Stomach (tissue), 9 donors: ENCODE measurements around the gene KIFC3. TPM values are rescaled to one million over a fixed set of nuclear protein-coding genes. Genes with fewer than 3 reads are reported as not detected.

Source experiments
- DNase-seq, 2 donors: peaks; one replicate each; pipeline versions ENCODE4 v3.0.0 to v3.0.0-alpha.2; 2013 to 2019
- H3K27ac ChIP-seq, 5 donors: fragments of 200-600 bp in 4 of 5; sonication (generic) in 4 of 5; one replicate each; pipeline ENCODE4 v1.5.1; 2013 to 2019; ENCODE audit warnings: mild to moderate bottlenecking in 1 of 5, moderate library complexity in 1 of 5
- H3K27me3 ChIP-seq, 3 donors: fragments of 200-600 bp; sonication (generic); one replicate each; pipeline ENCODE4 v1.5.1; 2017 to 2019; ENCODE audit warnings: mixed run types in 1 of 3
- H3K36me3 ChIP-seq, 4 donors: fragments of 200-600 bp; sonication (generic); 1 replicate in 3 of 4; 2 replicates in 1 of 4; pipeline ENCODE4 v1.5.1; 2016 to 2019
- H3K4me1 ChIP-seq, 4 donors: fragments of 200-600 bp; sonication (generic); one replicate each; pipeline ENCODE4 v1.5.1; 2016 to 2019
- H3K4me3 ChIP-seq, 4 donors: fragments of 200-600 bp; sonication (generic) in 3 of 4; one replicate each; pipeline ENCODE4 v1.5.1; 2016 to 2019; ENCODE audit warnings: mild to moderate bottlenecking in 1 of 4
- H3K9me3 ChIP-seq, 4 donors: fragments of 200-600 bp; sonication (generic); one replicate each; pipeline ENCODE4 v1.5.1; 2016 to 2019
- EP300 ChIP-seq: sonication (generic); formaldehyde crosslinking; IDR thresholded peaks from one replicate; pipeline ENCODE4 v1.6.1; 2017; ENCODE audit warnings: antibody characterized with exemption
- POLR2A ChIP-seq, 4 donors: fragments of 450-650 bp; IDR thresholded peaks; one replicate each; pipeline ENCODE4 v1.6.1; 2016; ENCODE audit warnings: antibody characterized with exemption in 4 of 4, control low read depth in 2 of 4, mild to moderate bottlenecking in 1 of 4, moderate library complexity in 1 of 4
- POLR2AphosphoS5 ChIP-seq, 3 donors: sonication (generic); formaldehyde crosslinking; IDR thresholded peaks; one replicate each; pipeline ENCODE4 v1.6.1; 2016; ENCODE audit warnings: antibody characterized with exemption in 3 of 3
- WGBS, 5 donors: extraction: QIAGEN DNeasy Blood & Tissue Kit in 3 of 5; methylation state at CpG; one replicate each; pipeline versions ENCODE4 v1.1.5 to v1.1.7; 2013 to 2018; 5-methylcytosine and 5-hydroxymethylcytosine counted together
- intact Hi-C: fragments of 100-400 bp; cut with DNase I; formaldehyde crosslinking; loops from one replicate; pipeline ENCODE4 v1.15.1; 2023; ENCODE audit warnings: low total_unique reads
- polyA plus RNA-seq, 3 donors: library from polyadenylated mRNA; stranded (reverse); fragments of 200-250 nt; gene quantifications; one replicate each; pipeline ENCODE4 v1.2.3, GENCODE V29; 2013
- total RNA-seq, 5 donors: library from RNA; depleted of rRNA; stranded (reverse); fragments of >200 nt; gene quantifications; one replicate each; pipeline versions ENCODE4 v1.1.0 to v1.2.3, GENCODE V29; 2014 to 2016
- TF ChIP-seq, protein P1 (sequence below), 7 experiments: fragments of 450-650 bp in 4 of 7; fragments of 200-600 bp in 3 of 7; sonication (generic) in 3 of 7; IDR thresholded peaks; one replicate each; pipeline ENCODE4 v1.5.1; 2016 to 2019; ENCODE audit warnings: antibody characterized with exemption in 7 of 7, control low read depth in 2 of 7, mild to moderate bottlenecking in 1 of 7
- donor health status: healthy with polysubstance abuse.
- donor health status: Bipolar disorder and iron deficiency.
- donor health status: healthy.

KIFC3 gene
- total and polyA plus RNA-seq, 8 donors: 2.3 to 249 (median 31.1) TPM

DNA sequence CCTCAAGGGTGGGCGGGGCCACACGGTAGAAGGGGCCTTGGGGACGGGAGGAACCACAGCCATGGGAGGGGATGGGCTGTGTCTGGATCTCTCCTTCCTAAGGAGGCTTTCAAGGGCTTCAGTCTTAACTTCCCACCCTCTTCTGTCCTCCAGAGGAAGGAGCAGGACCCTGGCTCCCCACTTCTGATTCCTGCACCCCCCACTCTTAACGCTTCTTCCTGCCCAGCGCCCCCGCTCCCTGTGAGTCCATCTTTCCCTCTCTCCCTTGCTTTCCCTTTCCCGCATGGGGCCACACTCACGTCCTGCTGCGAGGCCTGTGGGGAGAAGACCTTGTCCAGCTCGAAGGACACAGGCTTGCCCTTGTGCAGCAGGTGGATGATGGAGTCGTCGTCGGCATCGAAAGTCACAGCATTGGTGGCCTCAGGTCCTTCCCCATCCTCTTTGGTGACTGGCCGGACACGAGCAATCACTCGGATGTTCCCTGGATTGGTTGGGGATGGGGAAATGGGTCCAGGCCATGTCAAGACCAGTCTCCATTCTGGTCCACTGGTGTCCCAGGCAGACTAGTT lies 37.0 kb downstream of the KIFC3 start:
- intact Hi-C loops: no loop called here
- H3K9me3 ChIP-seq: no peaks in the 10 kb centered on the region
- H3K27me3 ChIP-seq: no peaks in the 10 kb centered on the region
- H3K4me3 ChIP-seq: no peak overlapping the region
- peaks cover 0 to 8% (median 0%) of the 10 kb centered on the region in 4 donors for H3K4me1 ChIP-seq
- no peak overlapping the region for H3K27ac ChIP-seq
- no peak for DNase-seq
- TF ChIP-seq POLR2AphosphoS5 (IDR thresholded peaks at IDR 0.05) (no peak), EP300 (no peak), POLR2A (IDR thresholded peaks at IDR 0.05) (no peak)
- TF ChIP-seq, protein P1, sequence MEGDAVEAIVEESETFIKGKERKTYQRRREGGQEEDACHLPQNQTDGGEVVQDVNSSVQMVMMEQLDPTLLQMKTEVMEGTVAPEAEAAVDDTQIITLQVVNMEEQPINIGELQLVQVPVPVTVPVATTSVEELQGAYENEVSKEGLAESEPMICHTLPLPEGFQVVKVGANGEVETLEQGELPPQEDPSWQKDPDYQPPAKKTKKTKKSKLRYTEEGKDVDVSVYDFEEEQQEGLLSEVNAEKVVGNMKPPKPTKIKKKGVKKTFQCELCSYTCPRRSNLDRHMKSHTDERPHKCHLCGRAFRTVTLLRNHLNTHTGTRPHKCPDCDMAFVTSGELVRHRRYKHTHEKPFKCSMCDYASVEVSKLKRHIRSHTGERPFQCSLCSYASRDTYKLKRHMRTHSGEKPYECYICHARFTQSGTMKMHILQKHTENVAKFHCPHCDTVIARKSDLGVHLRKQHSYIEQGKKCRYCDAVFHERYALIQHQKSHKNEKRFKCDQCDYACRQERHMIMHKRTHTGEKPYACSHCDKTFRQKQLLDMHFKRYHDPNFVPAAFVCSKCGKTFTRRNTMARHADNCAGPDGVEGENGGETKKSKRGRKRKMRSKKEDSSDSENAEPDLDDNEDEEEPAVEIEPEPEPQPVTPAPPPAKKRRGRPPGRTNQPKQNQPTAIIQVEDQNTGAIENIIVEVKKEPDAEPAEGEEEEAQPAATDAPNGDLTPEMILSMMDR (IDR thresholded peaks at IDR 0.05): no peak
- 91 to 96% (median 94%) methylated on average over 17 of the region's 17 CpGs for WGBS, 5 donors
- peaks cover 41 to 100% (median 87%) of the 10 kb centered on the region in 4 donors for H3K36me3 ChIP-seq

DNA sequence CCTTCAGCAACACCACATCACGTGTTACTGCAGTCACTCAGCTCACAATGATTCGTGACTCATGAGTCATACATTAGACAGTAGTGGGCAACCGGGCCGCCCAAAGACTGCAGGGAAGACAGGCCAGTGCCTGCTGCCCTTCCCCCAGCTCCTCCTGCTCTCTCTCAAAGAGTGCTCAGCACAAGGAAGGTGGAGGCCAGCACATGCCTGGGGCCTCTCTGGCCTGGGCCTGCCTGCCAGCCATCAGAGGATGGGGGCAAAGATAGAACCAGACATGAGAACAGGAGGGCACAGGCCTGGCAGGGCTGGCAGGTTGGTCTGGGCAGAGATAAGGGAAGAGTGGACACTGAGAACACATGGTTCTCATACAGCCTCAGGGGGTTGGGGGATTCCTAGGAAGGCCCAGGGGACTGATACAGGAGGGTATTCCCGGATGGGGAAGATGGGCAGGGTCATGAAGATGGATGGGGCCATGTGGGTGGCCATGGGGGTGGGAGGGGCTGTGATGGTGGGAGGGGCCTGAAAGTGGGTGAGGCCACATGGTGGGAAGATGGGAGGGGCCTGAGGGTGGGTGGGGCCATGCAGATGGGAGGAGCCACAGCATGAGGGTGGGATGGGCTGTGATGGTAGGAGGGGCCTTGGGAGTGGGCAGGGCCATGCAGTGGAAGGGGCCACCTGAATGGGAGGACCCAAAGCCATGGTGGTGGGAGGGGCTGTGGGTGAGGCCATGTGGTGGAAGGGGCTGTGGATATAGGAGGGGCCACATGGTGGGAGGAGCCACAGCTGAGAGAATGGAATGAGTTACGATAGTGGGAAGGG lies 37.7 kb downstream of the KIFC3 start:
- TF ChIP-seq, protein P1 (IDR thresholded peaks at IDR 0.05): no peak
- TF ChIP-seq POLR2AphosphoS5 (IDR thresholded peaks at IDR 0.05) (no peak), EP300 (no peak), POLR2A (IDR thresholded peaks at IDR 0.05) (no peak)
- 49 to 86% (median 74%) methylated on average over 6 of the region's 6 CpGs for WGBS, 5 donors
- peak overlapping the region in 1 of 5 donors; percentile 4 for H3K27ac ChIP-seq
- peaks cover 39 to 100% (median 87%) of the 10 kb centered on the region in 4 donors for H3K36me3 ChIP-seq
- H3K4me1 ChIP-seq: peaks cover 0 to 8% (median 0%) of the 10 kb centered on the region in 4 donors
- no peaks in the 10 kb centered on the region for H3K9me3 ChIP-seq
- H3K4me3 ChIP-seq: no peak overlapping the region
- no peaks in the 10 kb centered on the region for H3K27me3 ChIP-seq
- DNase-seq: no peak
- intact Hi-C loops: no loop called here

DNA sequence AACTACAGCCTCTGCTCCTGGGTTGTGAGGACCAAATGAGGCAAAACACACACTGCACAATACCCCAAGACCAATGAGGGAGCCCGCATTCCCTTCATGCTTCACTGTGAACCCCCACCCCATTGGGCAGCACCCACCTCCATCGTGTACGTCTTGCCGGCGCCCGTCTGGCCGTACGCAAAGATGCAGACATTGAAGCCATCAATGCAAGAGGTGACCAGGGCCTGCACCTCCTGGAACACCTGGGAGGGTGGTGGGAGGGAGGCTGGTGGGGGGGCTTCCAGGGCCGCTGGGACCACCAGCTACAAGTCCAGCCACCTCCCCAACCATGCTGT lies 38.3 kb downstream of the KIFC3 start:
- WGBS, 5 donors: 90 to 97% (median 92%) methylated on average over 9 of the region's 9 CpGs
- TF ChIP-seq POLR2AphosphoS5 (IDR thresholded peaks at IDR 0.05) (no peak), EP300 (no peak), POLR2A (IDR thresholded peaks at IDR 0.05) (no peak)
- TF ChIP-seq, protein P1 (IDR thresholded peaks at IDR 0.05): no peak
- intact Hi-C loops: no loop called here

DNA sequence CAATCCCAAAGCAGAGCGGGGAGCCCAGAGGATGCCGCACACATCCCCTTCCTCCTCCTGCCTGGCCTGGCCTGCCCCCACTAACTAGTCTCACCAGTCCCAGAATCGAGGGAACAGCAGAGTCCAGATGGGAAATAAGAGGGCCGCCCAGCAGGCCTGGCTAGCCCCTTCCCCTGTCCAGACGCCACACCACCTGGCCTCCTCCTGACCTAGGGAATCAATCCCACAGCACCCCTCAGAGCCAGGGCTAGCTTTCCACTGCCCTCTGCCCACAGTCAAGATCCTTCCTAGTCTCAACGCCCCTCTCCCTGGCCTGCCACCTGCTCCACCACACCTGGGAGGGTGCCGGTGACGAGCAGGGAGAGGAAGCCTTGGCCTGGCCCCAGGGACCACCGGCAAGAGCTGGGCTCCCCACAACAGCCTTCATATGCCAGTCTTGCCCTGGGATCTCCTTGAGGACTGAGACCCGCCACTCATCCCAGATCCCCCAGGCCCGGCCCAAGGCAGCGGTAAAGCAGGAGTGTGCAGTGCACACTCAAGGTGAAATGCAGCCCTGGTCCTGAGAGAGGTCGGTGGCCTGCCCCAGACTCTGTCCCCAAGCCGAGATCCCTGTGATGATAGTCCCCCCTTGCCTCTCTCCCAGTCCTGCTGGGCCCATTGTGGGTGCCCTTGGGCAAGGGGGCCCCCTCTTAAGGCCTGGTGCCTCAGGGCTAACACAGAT lies 38.8 kb downstream of the KIFC3 start:
- DNase-seq: no peak
- no peaks in the 10 kb centered on the region for H3K27me3 ChIP-seq
- peaks cover 0 to 8% (median 0%) of the 10 kb centered on the region in 4 donors for H3K4me1 ChIP-seq
- H3K4me3 ChIP-seq: no peak overlapping the region
- intact Hi-C loops: no loop called here
- no peaks in the 10 kb centered on the region for H3K9me3 ChIP-seq
- 88 to 95% (median 92%) methylated on average over 10 to 14 of the region's 14 CpGs for WGBS, 5 donors
- TF ChIP-seq, protein P1 (IDR thresholded peaks at IDR 0.05): no peak
- peak overlapping the region in 1 of 5 donors; percentile 4 for H3K27ac ChIP-seq
- H3K36me3 ChIP-seq: peaks cover 32 to 100% (median 87%) of the 10 kb centered on the region in 4 donors

More for the DNA sequence above, 38.3 kb downstream of the KIFC3 start:
- Histone ChIP-seq H3K27ac (peak overlapping the region in 1 of 5 donors; percentile 4), H3K9me3 (no peaks in the 10 kb centered on the region), H3K36me3 (peaks cover 36 to 100% (median 87%) of the 10 kb centered on the region in 4 donors), H3K4me1 (peaks cover 0 to 8% (median 0%) of the 10 kb centered on the region in 4 donors), H3K27me3 (no peaks in the 10 kb centered on the region), H3K4me3 (no peak overlapping the region)
- DNase-seq: no peak
